Activated CD4-positive, alpha-beta T cell treated with anti-CD3 and anti-CD28 coated beads, Interleukin-10, Interleukin-2, amounts not matched to agents 100 ng/mL and 50 ng/mL, durations not matched to agents 16 hours and 8 hours (primary cell): ENCODE data around the gene C1orf21.

Experiments used
- DNase-seq: peaks from one replicate; pipeline ENCODE4 v3.0.0-alpha.2; 2020

The C1orf21 gene

GRCh38 chr1:184416946-184417345, 30.1 kb downstream of the C1orf21 start:
- DNase-seq, result no peak

- DNase-seq, result no peak
These were observed 31.1 kb downstream of the C1orf21 start for GRCh38 chr1:184417916-184418315.

GRCh38 chr1:184418652-184419349, 32.0 kb downstream of the C1orf21 start:
- DNase-seq, result no peak

- no peak for DNase-seq
These were observed 32.7 kb downstream of the C1orf21 start for GRCh38 chr1:184419350-184420161.

- no peak for DNase-seq
These were observed 35.8 kb downstream of the C1orf21 start for GRCh38 chr1:184422490-184423233.

- DNase-seq, result no peak
These were observed 36.8 kb downstream of the C1orf21 start for GRCh38 chr1:184423649-184424048.

GRCh38 chr1:184424157-184424556, 37.3 kb downstream of the C1orf21 start:
- no peak for DNase-seq

- no peak for DNase-seq
These were observed 38.1 kb downstream of the C1orf21 start for GRCh38 chr1:184424945-184425344.

GRCh38 chr1:184425449-184426277, 38.8 kb downstream of the C1orf21 start:
- DNase-seq, result no peak

GRCh38 chr1:184426278-184426674, 39.4 kb downstream of the C1orf21 start:
- no peak for DNase-seq

GRCh38 chr1:184427722-184428121, 40.9 kb downstream of the C1orf21 start:
- no peak for DNase-seq

- no peak for DNase-seq
These were observed 41.8 kb downstream of the C1orf21 start for GRCh38 chr1:184428604-184429003.

- DNase-seq, result no peak
These were observed 42.5 kb downstream of the C1orf21 start for GRCh38 chr1:184429335-184429734.

GRCh38 chr1:184433956-184434502, 47.2 kb downstream of the C1orf21 start:
- DNase-seq, result no peak

- no peak for DNase-seq
These were observed 50.5 kb downstream of the C1orf21 start for GRCh38 chr1:184437291-184437690.

GRCh38 chr1:184438363-184438762, 51.5 kb downstream of the C1orf21 start:
- no peak for DNase-seq

- DNase-seq, result no peak
These were observed 55.4 kb downstream of the C1orf21 start for GRCh38 chr1:184442260-184442659.

- no peak for DNase-seq
These were observed 56.4 kb downstream of the C1orf21 start for GRCh38 chr1:184443201-184443600.

- DNase-seq, result no peak
These were observed 56.8 kb downstream of the C1orf21 start for GRCh38 chr1:184443624-184444023.

GRCh38 chr1:184445997-184446396, 59.2 kb downstream of the C1orf21 start:
- DNase-seq, result no peak

- no peak for DNase-seq
These were observed 60.9 kb downstream of the C1orf21 start for GRCh38 chr1:184447651-184448185.

GRCh38 chr1:184449916-184450315, 63.1 kb downstream of the C1orf21 start:
- no peak for DNase-seq
